ENCODE data around the gene ZNF26.
"Not testable (repeated sequence)": the region's sequence is repeated elsewhere in the genome, so short reads cannot be mapped to it uniquely, and the experiment has no call there.

ZNF26 gene

GRCh38 chr12:132986001-132986884 is at the start of gene ZNF26:
TSS of gene ZNF26 (plus strand) at chr12:132986367. CDS start at chr12:132986841, 474 bp downstream.
- TF ChIP-seq ZNF274 (IDR thresholded peaks at IDR 0.05; ENCODE audit: low read depth, low read length), result no peak
- peak within 1 kb of the TSS; percentile 85 for H3K4me3 ChIP-seq (ENCODE audit: low read length)

- not testable (repeated sequence) for H3K4me3 ChIP-seq (ENCODE audit: low read length)
Observed at GRCh38 chr12:132936921-132937320, 49.2 kb upstream of the ZNF26 start.

- TF ChIP-seq ZNF274 (IDR thresholded peaks at IDR 0.05; ENCODE audit: low read depth, low read length), result no peak
Observed at GRCh38 chr12:132937476-132937875, 48.7 kb upstream of the ZNF26 start.

GRCh38 chr12:132938807-132939206 is 47.4 kb upstream of the ZNF26 start:
- not testable (repeated sequence) for H3K4me3 ChIP-seq (ENCODE audit: low read length)

More at GRCh38 chr12:132937476-132937875, 48.7 kb upstream of the ZNF26 start:
- H3K4me3 ChIP-seq (ENCODE audit: low read length), result no peak overlapping the region

- TF ChIP-seq ZNF274 (IDR thresholded peaks at IDR 0.05; ENCODE audit: low read depth, low read length), result no peak
Observed at GRCh38 chr12:132940071-132940719, 46.0 kb upstream of the ZNF26 start.

GRCh38 chr12:132941336-132941954 is 44.7 kb upstream of the ZNF26 start:
- H3K4me3 ChIP-seq (ENCODE audit: low read length), result no peak overlapping the region
- no peak for TF ChIP-seq ZNF274 (IDR thresholded peaks at IDR 0.05; ENCODE audit: low read depth, low read length)

More at GRCh38 chr12:132940071-132940719, 46.0 kb upstream of the ZNF26 start:
- no peak overlapping the region for H3K4me3 ChIP-seq (ENCODE audit: low read length)

- H3K4me3 ChIP-seq (ENCODE audit: low read length), result no peak overlapping the region
- no peak for TF ChIP-seq ZNF274 (IDR thresholded peaks at IDR 0.05; ENCODE audit: low read depth, low read length)
Observed at GRCh38 chr12:132942611-132943010, 43.6 kb upstream of the ZNF26 start.

GRCh38 chr12:132945806-132946205 is 40.4 kb upstream of the ZNF26 start:
- TF ChIP-seq ZNF274 (IDR thresholded peaks at IDR 0.05; ENCODE audit: low read depth, low read length), result no peak
- no peak overlapping the region for H3K4me3 ChIP-seq (ENCODE audit: low read length)

- H3K4me3 ChIP-seq (ENCODE audit: low read length), result no peak overlapping the region
- no peak for TF ChIP-seq ZNF274 (IDR thresholded peaks at IDR 0.05; ENCODE audit: low read depth, low read length)
Observed at GRCh38 chr12:132946246-132946820, 39.8 kb upstream of the ZNF26 start.

GRCh38 chr12:132948146-132949066 is 37.8 kb upstream of the ZNF26 start:
- TF ChIP-seq ZNF274 (IDR thresholded peaks at IDR 0.05; ENCODE audit: low read depth, low read length), result no peak
- no peak overlapping the region for H3K4me3 ChIP-seq (ENCODE audit: low read length)

- H3K4me3 ChIP-seq (ENCODE audit: low read length), result no peak overlapping the region
- no peak for TF ChIP-seq ZNF274 (IDR thresholded peaks at IDR 0.05; ENCODE audit: low read depth, low read length)
Observed at GRCh38 chr12:132949936-132950837, 36.0 kb upstream of the ZNF26 start.

- TF ChIP-seq ZNF274 (IDR thresholded peaks at IDR 0.05; ENCODE audit: low read depth, low read length), result no peak
- no peak overlapping the region for H3K4me3 ChIP-seq (ENCODE audit: low read length)
Observed at GRCh38 chr12:132950844-132951535, 35.2 kb upstream of the ZNF26 start.
